Activated effector memory CD4-positive, alpha-beta T cell treated with Interleukin-2 at 50 U/mL for 16 hours (primary cell): ENCODE data around the gene AP5B1.
"Not testable (repeated sequence)": the region's sequence is repeated elsewhere in the genome, so short reads cannot be mapped to it uniquely, and the experiment has no call there.

ENCODE experiments used
- DNase-seq: peaks from one replicate; pipeline ENCODE4 v3.0.0-alpha.2; 2020

The AP5B1 gene

DNA sequence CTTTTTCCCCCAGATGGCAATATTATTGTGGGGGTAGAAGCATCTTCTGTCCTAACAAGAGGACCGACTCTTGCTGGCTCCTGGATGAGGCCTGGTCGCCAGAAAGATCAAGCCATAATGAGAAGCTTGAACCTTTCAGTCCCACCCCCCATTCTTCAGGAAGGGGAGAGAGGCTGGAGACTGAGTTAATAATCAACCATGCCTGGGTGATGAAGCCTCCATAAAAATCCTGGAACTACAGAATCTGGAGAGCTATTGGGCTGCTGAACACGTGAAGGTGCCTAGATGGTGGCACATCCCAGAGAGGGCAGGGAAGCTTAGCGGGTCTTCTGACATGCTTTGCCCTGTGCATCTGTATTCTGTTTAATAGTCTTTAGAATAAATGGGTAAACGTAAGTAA is 16.3 kb downstream of the AP5B1 start:
- no peak for DNase-seq

DNA sequence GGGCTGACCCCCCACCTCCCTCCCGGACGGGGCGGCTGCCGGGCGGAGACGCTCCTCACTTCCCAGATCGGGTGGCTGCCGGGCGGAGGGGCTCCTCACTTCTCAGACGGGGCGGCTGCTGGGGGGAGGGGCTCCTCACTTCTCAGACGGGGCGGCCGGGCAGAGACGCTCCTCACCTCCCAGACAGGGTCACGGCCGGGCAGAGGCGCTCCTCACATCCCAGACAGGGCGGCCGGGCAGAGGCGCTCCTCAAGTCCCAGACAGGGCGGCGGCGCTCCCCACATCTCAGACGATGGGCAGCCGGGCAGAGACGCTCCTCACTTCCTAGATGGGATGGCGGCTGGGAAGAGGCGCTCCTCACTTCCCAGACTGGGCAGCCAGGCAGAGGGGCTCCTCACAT is 18.0 kb downstream of the AP5B1 start:
- DNase-seq: not testable (repeated sequence)

DNA sequence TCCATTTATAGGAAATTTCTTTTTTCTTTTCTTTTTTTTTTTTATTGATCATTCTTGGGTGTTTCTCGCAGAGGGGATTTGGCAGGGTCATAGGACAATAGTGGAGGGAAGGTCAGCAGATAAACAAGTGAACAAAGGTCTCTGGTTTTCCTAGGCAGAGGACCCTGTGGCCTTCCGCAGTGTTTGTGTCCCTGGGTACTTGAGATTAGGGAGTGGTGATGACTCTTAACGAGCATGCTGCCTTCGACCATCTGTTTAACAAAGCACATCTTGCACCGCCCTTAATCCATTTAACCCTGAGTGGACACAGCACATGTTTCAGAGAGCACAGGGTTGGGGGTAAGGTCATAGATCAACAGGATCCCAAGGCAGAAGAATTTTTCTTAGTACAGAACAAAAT is 18.6 kb downstream of the AP5B1 start:
- DNase-seq: not testable (repeated sequence)

DNA sequence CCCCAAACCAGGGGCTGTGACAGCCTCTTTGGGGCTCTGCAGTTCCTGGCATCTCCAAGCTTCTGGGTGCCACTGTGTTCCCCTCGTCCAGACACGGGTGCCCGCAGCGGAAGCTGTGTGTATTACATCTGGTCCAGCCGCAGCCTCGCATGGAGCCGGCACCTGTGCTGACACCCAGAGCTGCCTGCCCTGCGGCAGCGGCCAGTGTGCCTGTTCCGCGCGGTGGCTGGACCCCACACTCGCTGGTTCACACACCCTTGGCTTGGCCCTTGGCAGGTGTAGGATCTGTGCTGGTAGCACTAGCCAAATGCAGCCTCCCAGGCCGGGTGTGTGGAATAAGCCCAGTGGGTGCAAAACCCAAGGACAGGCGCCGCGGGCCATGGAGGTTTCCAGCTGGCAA is 35.7 kb downstream of the AP5B1 start:
- no peak for DNase-seq

DNA sequence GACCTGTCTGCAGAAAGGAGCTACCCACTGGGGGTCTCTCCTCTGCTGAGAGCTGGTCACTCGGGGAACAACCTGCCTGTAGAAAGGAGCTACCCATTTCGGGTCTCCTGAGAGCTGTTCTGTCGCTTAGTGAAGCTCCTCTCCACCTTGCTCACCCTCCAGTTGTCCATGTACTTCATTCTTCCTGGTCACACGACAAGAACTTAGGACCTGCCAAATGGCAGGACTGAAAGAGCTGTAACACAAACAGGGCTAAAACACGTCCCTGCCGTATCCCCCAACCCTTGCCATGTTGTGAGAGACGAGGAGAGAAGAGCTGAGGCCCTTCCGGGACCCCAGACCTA is 36.1 kb downstream of the AP5B1 start:
- DNase-seq: no peak

DNA sequence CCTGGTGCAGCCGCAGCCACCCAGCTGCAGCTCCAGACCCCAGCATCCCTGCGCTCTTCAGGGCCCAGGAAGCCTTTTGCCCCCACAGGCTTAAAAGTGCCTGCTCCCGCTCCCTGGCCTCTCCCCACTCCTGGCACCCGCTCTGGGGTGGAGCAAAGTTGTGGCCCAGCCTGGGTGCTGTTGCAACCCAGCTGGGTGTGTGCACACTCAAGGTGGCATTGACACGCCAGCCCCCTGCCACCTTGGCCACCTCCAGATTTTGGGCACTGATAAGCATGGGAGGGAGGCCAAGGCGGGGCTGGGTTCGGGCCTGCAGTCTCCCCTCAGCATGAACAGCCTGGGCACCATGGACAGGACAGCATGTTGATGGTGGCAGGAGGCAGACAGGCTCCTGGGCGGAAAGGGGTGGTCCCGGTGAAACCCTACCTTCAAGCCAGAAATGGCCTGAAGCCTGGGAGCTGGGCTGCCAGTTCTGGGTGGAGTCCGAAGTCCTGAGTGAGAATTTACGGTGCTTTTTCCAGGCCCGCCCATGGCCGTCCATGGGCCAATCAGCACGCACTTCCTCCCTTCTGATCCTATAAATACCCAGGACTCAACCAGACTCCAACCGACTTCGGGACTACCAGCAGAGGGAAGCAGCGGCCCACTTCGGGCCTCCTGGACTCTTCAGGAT is 36.6 kb downstream of the AP5B1 start:
- no peak for DNase-seq

DNA sequence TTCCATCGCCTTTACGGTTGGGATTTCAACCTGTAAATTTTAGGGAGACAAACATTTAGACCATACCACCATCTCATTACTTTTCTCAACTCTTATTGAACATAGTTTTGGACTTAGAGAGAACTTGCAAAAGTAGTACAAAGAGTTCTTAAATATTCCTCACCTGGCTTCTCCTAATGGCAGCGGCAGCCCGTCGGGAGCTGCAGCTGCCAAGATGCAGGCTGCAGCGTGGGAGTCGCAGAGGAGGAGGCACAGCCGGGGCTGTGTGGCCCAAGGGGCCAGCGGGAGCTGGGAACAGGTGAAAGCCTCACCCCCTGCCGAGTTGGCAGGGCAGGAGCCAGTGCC is 37.1 kb downstream of the AP5B1 start:
- no peak for DNase-seq

DNA sequence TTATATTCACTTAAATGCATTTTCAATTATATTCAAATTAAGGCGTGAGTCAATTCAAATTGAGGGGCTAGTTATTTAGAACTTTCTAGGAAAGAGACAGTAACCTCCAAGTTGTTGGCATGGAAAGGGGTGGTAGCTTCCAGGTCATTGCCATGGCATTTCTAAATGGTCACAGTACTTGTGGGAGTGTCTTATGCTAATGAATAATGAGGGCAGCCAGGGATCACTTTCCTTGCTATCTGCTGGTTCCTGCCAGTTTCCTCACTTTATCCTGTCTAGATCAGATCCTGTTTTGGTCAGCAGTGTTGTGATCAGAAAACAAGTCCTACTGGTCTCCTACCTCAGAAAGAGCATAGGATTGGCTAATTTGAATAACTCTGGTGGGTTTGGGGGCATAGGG is 38.4 kb downstream of the AP5B1 start:
- DNase-seq: no peak

DNA sequence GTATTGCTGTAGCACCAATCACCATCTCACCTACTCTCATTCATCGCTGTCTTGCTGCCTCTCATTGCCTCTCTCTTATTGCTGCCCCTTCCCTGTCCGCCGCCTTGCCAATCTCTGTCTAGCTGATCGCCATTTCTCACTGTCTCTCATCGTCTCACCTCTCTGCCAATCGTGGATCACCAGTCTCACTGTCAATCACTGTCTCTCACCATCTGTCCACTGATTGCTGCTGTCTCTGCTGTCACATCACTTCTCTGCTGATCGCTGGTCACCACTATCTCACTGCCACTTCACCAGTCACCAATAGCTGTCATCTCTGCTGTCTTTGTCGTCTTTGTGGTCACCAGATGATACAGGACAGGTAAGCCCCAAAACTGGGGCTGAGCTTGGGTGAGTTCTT is 39.6 kb downstream of the AP5B1 start:
- no peak for DNase-seq

DNA sequence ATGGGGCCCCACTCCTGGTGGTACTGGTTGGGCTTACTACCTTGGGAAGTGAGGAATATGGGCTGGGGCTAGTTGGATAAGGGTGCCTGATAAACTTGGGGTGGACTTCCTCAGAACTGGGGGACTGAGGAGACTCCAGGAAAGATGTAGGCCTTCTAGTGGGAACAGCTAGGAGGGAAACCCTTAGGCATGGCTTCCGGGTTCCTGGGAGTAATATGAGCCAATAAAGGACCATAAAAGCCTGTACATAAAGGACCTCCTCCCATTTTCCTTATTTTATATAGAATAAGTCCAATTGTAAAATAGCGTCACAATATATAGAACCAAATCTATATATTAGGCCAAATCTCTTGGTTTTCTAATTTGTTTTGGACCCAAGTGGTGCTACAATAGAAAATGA is 41.8 kb downstream of the AP5B1 start:
- no peak for DNase-seq

DNA sequence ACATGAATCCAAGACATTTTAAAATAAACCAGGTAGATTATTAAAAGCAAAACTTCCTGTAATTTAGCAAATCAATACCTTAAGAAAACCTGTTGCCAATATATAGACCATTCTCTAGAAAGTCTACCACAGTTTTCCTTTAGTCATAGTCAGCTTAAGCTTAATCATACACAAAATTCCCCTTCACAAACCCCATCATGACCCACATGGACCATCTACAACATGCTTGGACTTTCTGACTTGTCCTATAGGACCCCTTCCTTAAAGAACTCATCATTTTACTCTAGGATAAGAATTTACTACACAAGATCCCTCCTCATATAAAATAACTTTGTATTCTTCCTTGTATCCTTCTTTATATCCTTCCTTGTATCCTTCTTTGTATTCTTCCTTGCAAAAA is 44.0 kb downstream of the AP5B1 start:
- DNase-seq: no peak

DNA sequence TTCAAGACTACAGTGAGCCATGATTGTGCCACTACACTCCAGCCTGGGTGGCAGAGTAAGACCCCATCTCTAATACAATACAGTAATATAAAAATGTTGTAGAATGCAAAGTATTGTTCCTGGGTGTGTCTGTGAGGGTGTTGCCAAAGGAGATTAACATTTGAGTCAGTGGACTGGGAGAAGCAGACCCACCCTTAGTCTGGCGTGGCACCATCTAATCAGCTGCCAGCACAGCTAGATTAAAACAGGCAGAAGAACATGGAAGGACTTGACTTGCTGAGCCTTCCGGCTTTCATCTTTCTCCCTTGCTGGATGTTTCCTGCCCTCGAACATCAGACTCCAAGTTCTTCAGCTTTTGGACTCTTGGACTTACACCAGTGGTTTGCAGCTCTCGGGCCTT is 45.7 kb downstream of the AP5B1 start:
- DNase-seq: not testable (repeated sequence)

DNA sequence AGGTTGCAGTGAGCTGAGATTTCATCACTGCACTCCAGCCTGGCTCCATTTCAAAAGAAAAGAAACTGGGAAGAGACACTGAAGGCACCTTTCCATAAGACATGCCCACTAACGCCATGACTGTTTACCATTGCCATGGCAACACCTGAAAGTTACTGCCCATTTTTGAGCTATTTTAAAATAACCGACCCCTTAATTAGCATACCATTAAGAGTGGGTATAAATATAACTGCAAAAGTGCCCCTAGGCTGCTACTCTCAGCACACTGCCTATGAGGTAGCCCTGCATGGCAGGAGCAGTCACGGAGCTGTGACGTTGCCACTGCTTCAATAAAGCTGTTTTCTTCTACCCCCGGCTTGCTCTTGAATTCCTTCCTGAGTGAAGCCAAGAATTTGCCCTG is 50.3 kb downstream of the AP5B1 start:
- no peak for DNase-seq

DNA sequence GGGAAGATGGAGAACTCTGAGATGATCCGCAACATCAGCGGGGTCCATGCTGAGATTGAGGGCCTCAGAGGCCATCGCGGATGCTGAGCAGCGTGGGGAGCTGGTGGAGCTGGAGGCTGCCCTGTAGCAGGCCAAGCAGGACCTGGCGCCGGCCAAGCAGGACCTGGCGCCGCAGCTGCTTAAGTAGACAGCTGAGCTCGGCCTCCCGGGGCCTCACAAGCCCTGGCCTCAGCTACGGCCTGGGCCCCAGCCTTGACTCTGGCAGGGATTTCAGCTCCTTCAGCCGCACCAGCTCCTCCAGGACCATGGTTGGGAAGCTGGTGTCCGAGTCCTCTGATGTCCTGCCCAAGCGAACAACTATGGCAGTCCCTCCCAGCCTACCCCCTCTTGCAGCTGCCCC is 52.9 kb downstream of the AP5B1 start:
- DNase-seq: no peak

DNA sequence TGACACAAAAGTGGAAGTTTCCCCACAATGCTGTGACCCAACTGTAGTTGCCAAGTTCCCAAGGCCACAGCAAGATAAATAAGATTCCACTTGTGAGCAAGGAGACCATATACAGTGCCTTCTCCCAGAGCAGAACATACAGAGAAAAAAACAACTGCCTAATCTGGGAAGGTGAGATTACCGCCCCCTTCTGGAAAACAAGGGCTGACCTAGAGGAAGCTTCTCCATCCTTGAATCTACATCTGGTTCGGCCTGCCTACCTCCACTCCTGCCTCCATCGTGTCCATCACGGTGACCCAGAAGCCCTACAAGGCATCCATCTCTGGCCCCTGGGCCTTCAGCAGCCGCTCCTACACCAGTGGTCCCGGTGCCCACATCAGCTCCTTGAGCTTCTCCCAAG is 54.1 kb downstream of the AP5B1 start:
- DNase-seq: no peak
